Heart right ventricle (tissue), 16 donors: ENCODE data around the gene NPR1. TPM values are rescaled to one million over a fixed set of nuclear protein-coding genes. Genes with fewer than 3 reads are reported as not detected.
A peak's percentile ranks its signal among the peaks of the same experiment; 100 is the strongest.
"Not testable (repeated sequence)": the region's sequence is repeated elsewhere in the genome, so short reads cannot be mapped to it uniquely, and the experiment has no call there.

Experiments used
- ATAC-seq, 8 donors: fragments of 200-7000 bp; cut with Tn5 transposase; one replicate each; pipeline ENCODE4 v1.9.1; 2020; ENCODE audit warnings: mild to moderate bottlenecking in 8 of 8, moderate library complexity in 8 of 8, moderate number of reproducible peaks in 1 of 8
- DNase-seq, 2 donors: peaks; one replicate each; pipeline ENCODE4 v3.0.0-alpha.2; 2020
- H3K27ac ChIP-seq, 10 donors: fragments of 200-600 bp; sonication (generic) in 2 of 10; one replicate each; pipeline versions ENCODE4 v1.5.0 to v1.8.0; 2020 to 2022; ENCODE audit warnings: mild to moderate bottlenecking in 3 of 10
- H3K27me3 ChIP-seq, 7 donors: fragments of 200-600 bp; one replicate each; pipeline ENCODE4 v1.8.0; 2021 to 2022; ENCODE audit warnings: mild to moderate bottlenecking in 2 of 7
- H3K36me3 ChIP-seq, 9 donors: fragments of 200-600 bp; sonication (generic) in 1 of 9; one replicate each; pipeline versions ENCODE4 v1.5.0 to v1.8.0; 2020 to 2022; ENCODE audit warnings: mild to moderate bottlenecking in 2 of 9
- H3K4me1 ChIP-seq, 9 donors: fragments of 200-600 bp; sonication (generic) in 1 of 9; one replicate each; pipeline versions ENCODE4 v1.5.0 to v1.8.0; 2020 to 2022; ENCODE audit warnings: mild to moderate bottlenecking in 4 of 9
- H3K4me3 ChIP-seq, 10 donors: fragments of 200-600 bp; sonication (generic) in 2 of 10; one replicate each; pipeline versions ENCODE4 v1.5.0 to v1.8.0; 2020 to 2022; ENCODE audit warnings: mild to moderate bottlenecking in 7 of 10, moderate library complexity in 2 of 10
- H3K9me3 ChIP-seq, 11 donors: fragments of 200-600 bp in 10 of 11; sonication (generic) in 2 of 11; one replicate each; pipeline versions ENCODE4 v1.5.0 to v1.8.0; 2013 to 2022; ENCODE audit warnings: mild to moderate bottlenecking in 2 of 11, control low read depth in 1 of 11, moderate library complexity in 1 of 11
- CTCF ChIP-seq, 9 donors: fragments of 200-600 bp; sonication (generic) in 2 of 9; IDR thresholded peaks; one replicate each; pipeline versions ENCODE4 v1.5.0 to v1.8.0; 2021 to 2022; ENCODE audit warnings: antibody characterized with exemption in 9 of 9, mild to moderate bottlenecking in 5 of 9, moderate library complexity in 1 of 9
- WGBS, 2 donors: extraction: QIAGEN DNeasy Blood & Tissue Kit; methylation state at CpG; one replicate each; pipeline ENCODE4 v1.1.7; 2013; ENCODE audit warnings: inconsistent platforms in 1 of 2; 5-methylcytosine and 5-hydroxymethylcytosine counted together
- intact Hi-C, 10 donors: fragments of 100-400 bp; cut with DNase I; formaldehyde crosslinking; loops; one replicate each; pipeline versions ENCODE4 v1.11.1 to v1.14.2; 2022
- polyA plus RNA-seq, 2 donors: library from polyadenylated mRNA; stranded (reverse); fragments of 200-250 nt; gene quantifications; one replicate each; pipeline ENCODE4 v1.2.3, GENCODE V29; 2013
- total RNA-seq, 10 donors: library from RNA; stranded (reverse); fragmentation: NEBNext Ultra II Directional in 3 of 10; extraction: Animal tissue kit (Norgen Biotek cat#: 25700) in 3 of 10; gene quantifications; one replicate each; pipeline versions ENCODE4 v1.2.1 to v1.2.4, GENCODE V29; 2021 to 2023
- donor health status: Arrhythmogenic right ventricular cardiomyopathy.
- donor health status: ischemic (EF 13 %, LVEDD 7.1; RV severe dilation, severe dysfunction).
- donor health status: healthy with polysubstance abuse.
- donor health status: DM: no; HTN: yes; CAD: no.
- donor health status: DM: no; HTN: no; CAD: no.
- donor health status: ischemic (EF 25% LVEDD 6.9; RV normal size, moderate dysfunction).
- donor health status: ischemic (EF 25% LVEDD 5.7; RV mildly dilated, moderate dysfunction).
- donor health status: healthy.
- donor health status: DM: yes; HTN: yes; CAD: no.
- donor health status: Ischemic cardiomyopathy.
- donor health status: ischemic (EF 35%, LVEDD 5.7; RV mildly dilated, moderate dysfunction).
- donor health status: nonischemic (EF 11% LVEDD 7.7; RV severe dilation, severe dysfunction).
- donor health status: DM: yes; HTN: yes; CAD: no.
- donor health status: PGD.
- donor health status: ischemic (EF 29% LVEDD 5.4; RV normal size, mild dysfunction).
- donor health status: nonischemic (EF 23%, LVEDD 6.1; RV moderate dilation, normal function).

The NPR1 gene
- total and polyA plus RNA-seq, 12 donors, result 8.0 to 29.0 (median 10.9) TPM

GRCh38 chr1:153670257-153670858, 8.1 kb upstream of the NPR1 start:
- peaks cover 6 to 45% (median 38%) of the 10 kb centered on the region in 9 donors for H3K36me3 ChIP-seq
- intact Hi-C loops, result loop anchor here in 5 of 10 donors (2.0 to 10.0 kb wide), 5 partner anchors 36 to 317 kb away; partner anchors contain the start of genes RAB13 (in 3 of the 5), CHTOP (in 1 of the 5), S100A1 (in 1 of the 5) and S100A13 (in 1 of the 5)
- peak overlapping the region; percentile 21 to 92 (median 75) for H3K27ac ChIP-seq
- no peaks in the 10 kb centered on the region for H3K9me3 ChIP-seq
- 1 to 2% methylated on average over 22 of the region's 22 CpGs for WGBS, 2 donors
- TF ChIP-seq CTCF (IDR thresholded peaks at IDR 0.05), result no peak
- no peaks in the 10 kb centered on the region for H3K27me3 ChIP-seq
- peak in 7 of 8 donors; percentile 1 to 52 (median 21) for ATAC-seq
- peaks cover 0 to 30% (median 19%) of the 10 kb centered on the region in 9 donors for H3K4me1 ChIP-seq
- peak overlapping the region; percentile 55 to 98 (median 80) for H3K4me3 ChIP-seq
- peak in 1 of 2 donors; percentile 29 for DNase-seq

DNA sequence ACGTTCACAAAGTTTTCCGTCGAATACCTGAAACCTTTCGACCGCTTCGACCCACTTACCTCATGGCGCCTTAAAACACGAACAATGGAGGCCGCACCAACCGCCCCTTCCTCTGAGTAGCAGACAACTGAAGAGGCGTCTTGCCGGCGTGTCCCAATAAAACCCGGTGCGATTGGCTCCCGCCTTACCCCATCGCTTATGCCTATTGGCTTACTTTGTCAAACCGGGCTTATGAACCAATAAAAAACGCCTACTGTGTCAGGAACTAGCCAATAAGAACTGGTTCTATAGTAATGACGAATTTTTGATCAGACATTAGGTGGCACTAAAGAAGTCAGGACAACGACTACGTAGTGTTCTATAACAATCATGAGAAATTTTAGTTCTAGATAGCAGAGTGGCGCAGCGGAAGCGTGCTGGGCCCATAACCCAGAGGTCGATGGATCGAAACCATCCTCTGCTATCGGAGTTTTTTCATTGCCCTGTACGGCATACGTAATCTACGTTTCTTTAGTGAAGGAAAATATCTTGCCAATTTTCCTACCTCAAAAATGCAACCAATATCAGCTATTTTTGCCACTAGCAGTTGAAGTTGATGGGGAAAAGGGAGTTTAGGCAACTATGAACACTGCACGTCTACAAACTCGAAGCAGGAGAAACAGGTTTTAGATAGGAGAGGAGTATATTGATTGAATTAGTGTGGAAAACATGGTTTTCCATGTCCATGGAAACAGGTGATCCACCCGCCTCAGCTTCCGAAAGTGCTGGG, 7.4 kb upstream of the NPR1 start, which contains the start of gene ILF2:
TSS of gene ILF2 (minus strand) at position 135 of the 769 bp plus-strand sequence. CDS start at position 64, 71 bp downstream.
- intact Hi-C loops, result loop anchor here in 5 of 10 donors (1.0 to 10.0 kb wide), 6 partner anchors 36 to 316 kb away; partner anchors contain the start of genes RAB13 (in 3 of the 5), CHTOP (in 1 of the 5), S100A1 (in 1 of the 5) and S100A13 (in 1 of the 5)
- peak in 6 of 9 donors; percentile 19 to 50 (median 31) for TF ChIP-seq CTCF (IDR thresholded peaks at IDR 0.05)
- Histone ChIP-seq H3K4me1 (peaks cover 0 to 30% (median 19%) of the 10 kb centered on the region in 9 donors), H3K9me3 (no peaks in the 10 kb centered on the region), H3K27me3 (no peaks in the 10 kb centered on the region), H3K4me3 (peak within 1 kb of the TSS; percentile 55 to 98 (median 80)), H3K36me3 (peaks cover 6 to 38% (median 32%) of the 10 kb centered on the region in 9 donors), H3K27ac (peak within 1 kb of the TSS; percentile 21 to 92 (median 85))
- DNase-seq (peak; percentile 97 to 99), ATAC-seq (peak; percentile 95 to 98 (median 97))
- WGBS, 2 donors, result 0% methylated on average over 35 of the region's 35 CpGs

GRCh38 chr1:153671628-153672353, 6.7 kb upstream of the NPR1 start:
- ATAC-seq, result peak in 6 of 8 donors; percentile 6 to 66 (median 46)
- H3K4me1 ChIP-seq, result peaks cover 0 to 30% (median 19%) of the 10 kb centered on the region in 9 donors
- intact Hi-C loops, result loop anchor here in 5 of 10 donors (1.0 to 10.0 kb wide), 6 partner anchors 37 to 316 kb away; partner anchors contain the start of genes RAB13 (in 3 of the 5), CHTOP (in 1 of the 5), S100A1 (in 1 of the 5) and S100A13 (in 1 of the 5)
- not testable (repeated sequence) for H3K9me3 ChIP-seq, H3K27me3 ChIP-seq
- H3K27ac ChIP-seq, result peak overlapping the region; percentile 1 to 88 (median 82)
- TF ChIP-seq CTCF (IDR thresholded peaks at IDR 0.05), result peak in 4 of 9 donors; percentile 13 to 30 (median 20)
- peak overlapping the region; percentile 24 to 92 (median 60) for H3K4me3 ChIP-seq
- peaks cover 4 to 31% (median 24%) of the 10 kb centered on the region in 9 donors for H3K36me3 ChIP-seq
- peak; percentile 19 to 42 for DNase-seq
- 10 to 13% methylated on average over 28 of the region's 28 CpGs for WGBS, 2 donors
